GM19468 (cell line): ENCODE results near the gene AIG1.

Experiments used
- ATAC-seq: cut with Tn5 transposase; IDR thresholded peaks from one replicate; pipeline ENCODE4 v1.9.1; 2021; ENCODE audit warnings: mild to moderate bottlenecking, moderate library complexity, moderate number of reproducible peaks; ENCODE audit not compliant: unreplicated experiment; ENCODE audit errors: extremely low read depth

Gene AIG1

GRCh38 chr6:143090314-143091044 lies 29.8 kb downstream of the AIG1 start:
- ATAC-seq: no peak

GRCh38 chr6:143092768-143093167 lies 32.1 kb downstream of the AIG1 start:
- ATAC-seq: no peak

- ATAC-seq: no peak
Measured at GRCh38 chr6:143093290-143093689, 32.6 kb downstream of the AIG1 start.

- no peak for ATAC-seq
Measured at GRCh38 chr6:143096403-143096802, 35.7 kb downstream of the AIG1 start.

GRCh38 chr6:143097224-143097795 lies 36.6 kb downstream of the AIG1 start:
- no peak for ATAC-seq

GRCh38 chr6:143098054-143098671 lies 37.5 kb downstream of the AIG1 start:
- ATAC-seq: peak; percentile 46

GRCh38 chr6:143099647-143100046 lies 39.0 kb downstream of the AIG1 start:
- no peak for ATAC-seq

- no peak for ATAC-seq
Measured at GRCh38 chr6:143100429-143100828, 39.7 kb downstream of the AIG1 start.

GRCh38 chr6:143103916-143104315 lies 43.2 kb downstream of the AIG1 start:
- no peak for ATAC-seq

- ATAC-seq: no peak
Measured at GRCh38 chr6:143107440-143107839, 46.8 kb downstream of the AIG1 start.

GRCh38 chr6:143107911-143108761 lies 47.4 kb downstream of the AIG1 start:
- no peak for ATAC-seq

GRCh38 chr6:143109196-143109595 lies 48.5 kb downstream of the AIG1 start:
- ATAC-seq: no peak

- ATAC-seq: no peak
Measured at GRCh38 chr6:143110572-143110971, 49.9 kb downstream of the AIG1 start.

- ATAC-seq: no peak
Measured at GRCh38 chr6:143110996-143111395, 50.3 kb downstream of the AIG1 start.

- ATAC-seq: no peak
Measured at GRCh38 chr6:143111443-143111842, 50.8 kb downstream of the AIG1 start.

GRCh38 chr6:143112084-143112768 lies 51.5 kb downstream of the AIG1 start:
- ATAC-seq: no peak

- ATAC-seq: no peak
Measured at GRCh38 chr6:143112837-143113236, 52.1 kb downstream of the AIG1 start.

GRCh38 chr6:143115728-143116127 lies 55.0 kb downstream of the AIG1 start:
- no peak for ATAC-seq

GRCh38 chr6:143117108-143117507 lies 56.4 kb downstream of the AIG1 start:
- ATAC-seq: no peak

- ATAC-seq: no peak
Measured at GRCh38 chr6:143119260-143119659, 58.6 kb downstream of the AIG1 start.
